DOHH2 (cell line): ENCODE data around the gene IGFL2.

Source experiments
- CTCF ChIP-seq: fragments of 200-600 bp; sonication (generic); IDR thresholded peaks from one replicate; pipeline ENCODE4 v1.5.1; 2014; ENCODE audit warnings: antibody characterized with exemption, mild to moderate bottlenecking, low read depth, low read length; ENCODE audit not compliant: poor library complexity, severe bottlenecking
- EZH2phosphoT487 ChIP-seq: fragments of 200-600 bp; sonication (generic); IDR thresholded peaks from 2 replicates; pipeline ENCODE4 v1.6.1; 2017; ENCODE audit warnings: borderline replicate concordance, mild to moderate bottlenecking, antibody characterized with exemption, low read length, moderate library complexity, mixed read lengths

GRCh38 chr19:46189971-46190888 lies 42.2 kb downstream of the IGFL2 start:
- TF ChIP-seq CTCF (no peak), EZH2phosphoT487 (no peak)
